PC-3 (cell line): ENCODE results near the gene FAM98C. TPM values are rescaled to one million over a fixed set of nuclear protein-coding genes. Genes with fewer than 3 reads are reported as not detected.

Source experiments
- ATAC-seq: fragments of 200-7000 bp; cut with Tn5 transposase; 2 replicates; pipeline ENCODE4 v1.9.1; 2020; ENCODE audit warnings: mild to moderate bottlenecking, moderate library complexity
- BruUV-seq: library from RNA; stranded (reverse); fragments of 400-500 nt; replicated peaks from 2 replicates; lab custom pipeline; 2021; lab: Mats Ljungman, UMichigan
- CTCF ChIA-PET: fragments of 300-600 bp; sonication (Branson Sonifier 250); formaldehyde crosslinking; loops from one replicate; lab custom pipeline; 2022; ENCODE audit warnings: antibody characterized with exemption; lab: Charles Lee
- POLR2A ChIA-PET: fragments of 300-600 bp; sonication (Branson Sonifier 250); formaldehyde crosslinking; loops from one replicate; lab custom pipeline; 2022; ENCODE audit warnings: antibody characterized with exemption; ENCODE audit not compliant: unreplicated experiment; lab: Charles Lee
- DNase-seq: peaks from one replicate; pipeline ENCODE4 v3.0.0-alpha.2; 2015
- H2AFZ ChIP-seq: fragments of 300-600 bp; sonication (generic); 2 replicates; pipeline ENCODE4 v1.6.0; 2016; ENCODE audit warnings: antibody characterized with exemption, low read length
- H3F3A ChIP-seq: fragments of 300-600 bp; sonication (generic); one replicate; pipeline ENCODE4 v1.6.0; 2017; ENCODE audit warnings: antibody characterized with exemption, low read length, control low read depth, mild to moderate bottlenecking; ENCODE audit not compliant: unreplicated experiment
- H3K27ac ChIP-seq: fragments of 300-600 bp; sonication (generic); 2 replicates; pipeline ENCODE4 v1.5.1; 2016; ENCODE audit warnings: mild to moderate bottlenecking, low read length
- H3K27me3 ChIP-seq: fragments of 300-600 bp; sonication (generic); 2 replicates; pipeline ENCODE4 v1.6.1; 2016; ENCODE audit warnings: low read length, mixed read lengths
- H3K36me3 ChIP-seq: fragments of 300-600 bp; sonication (generic); 2 replicates; pipeline ENCODE4 v1.6.1; 2016; ENCODE audit warnings: low read depth, mixed run types, low read length, mixed read lengths
- H3K4me1 ChIP-seq: fragments of 300-600 bp; sonication (generic); 2 replicates; pipeline ENCODE4 v1.5.1; 2016; ENCODE audit warnings: low read length; ENCODE audit not compliant: insufficient read depth
- H3K4me2 ChIP-seq: fragments of 300-600 bp; sonication (generic); 2 replicates; pipeline ENCODE4 v1.6.0; 2016; ENCODE audit warnings: low read length
- H3K4me3 ChIP-seq: fragments of 300-600 bp; sonication (generic); 2 replicates; pipeline ENCODE4 v1.5.1; 2016; ENCODE audit warnings: mild to moderate bottlenecking, low read length, mixed read lengths
- H3K79me2 ChIP-seq: fragments of 300-600 bp; sonication (generic); 2 replicates; pipeline ENCODE4 v1.6.1; 2017; ENCODE audit warnings: low read length, mixed read lengths
- H3K9ac ChIP-seq: fragments of 300-600 bp; sonication (generic); 2 replicates; pipeline ENCODE4 v1.6.0; 2016; ENCODE audit warnings: mild to moderate bottlenecking, low read length
- H3K9me2 ChIP-seq: fragments of 300-600 bp; sonication (generic); replicated peaks from 2 replicates; pipeline ENCODE4 v1.6.1; 2016; ENCODE audit warnings: mixed run types, low read length, mixed read lengths
- H3K9me3 ChIP-seq: fragments of 300-600 bp; sonication (generic); 2 replicates; pipeline ENCODE4 v1.6.1; 2016; ENCODE audit warnings: low read length, mixed read lengths
- H4K20me1 ChIP-seq: fragments of 300-600 bp; sonication (generic); 2 replicates; pipeline ENCODE4 v1.6.1; 2016; ENCODE audit warnings: low read length, mixed read lengths
- EZH2 ChIP-seq: fragments of 300-600 bp; sonication (generic); IDR thresholded peaks from one replicate; pipeline ENCODE4 v1.6.1; 2017; ENCODE audit warnings: antibody characterized with exemption, mild to moderate bottlenecking, low read length; ENCODE audit not compliant: unreplicated experiment
- EZH2phosphoT487 ChIP-seq: fragments of 300-600 bp; sonication (generic); IDR thresholded peaks from 2 replicates; pipeline ENCODE4 v1.6.1; 2018; ENCODE audit warnings: mild to moderate bottlenecking, antibody characterized with exemption, low read length, borderline replicate concordance
- intact Hi-C: fragments of 100-400 bp; cut with micrococcal nuclease; formaldehyde crosslinking; loops from 2 replicates; pipeline ENCODE4 v1.9.0; 2023
- total RNA-seq: library from RNA; depleted of rRNA; stranded (reverse); fragments of >200 nt; gene quantifications from 2 replicates; pipeline ENCODE4 v1.2.3, GENCODE V29; 2014
- TF ChIP-seq, protein P1 (sequence below): fragments of 300-600 bp; sonication (generic); conservative IDR thresholded peaks from 2 replicates; pipeline ENCODE4 v1.5.1; 2017; ENCODE audit warnings: antibody characterized with exemption, low read depth, mild to moderate bottlenecking, low read length

FAM98C gene
- total RNA-seq, 1 experiment from 2014 or later: 23.5 TPM

DNA sequence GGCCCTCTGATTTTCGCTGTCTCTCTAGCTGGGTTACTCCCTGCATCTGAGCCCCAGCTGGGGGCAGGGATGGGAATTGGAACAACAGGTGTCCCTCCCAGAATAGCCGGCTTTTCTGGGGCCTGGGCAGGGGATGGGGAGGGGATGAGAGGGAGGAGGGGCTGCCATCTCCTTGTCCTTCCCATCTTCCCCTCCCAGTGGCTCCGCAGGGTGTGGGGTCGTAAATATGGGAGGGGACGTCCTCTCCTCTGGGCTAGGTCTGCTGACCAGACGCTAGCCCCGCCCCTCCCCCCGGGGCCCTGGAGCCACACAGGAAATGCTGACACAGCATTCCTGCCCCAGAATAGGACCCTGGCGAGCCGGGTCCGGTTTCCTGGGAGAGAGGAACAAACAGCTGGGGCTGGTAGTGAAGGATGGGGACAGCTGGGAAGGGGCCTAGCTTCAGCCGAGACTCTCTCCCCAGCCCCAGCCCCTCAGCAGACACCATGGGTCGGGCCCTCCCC, 31.7 kb downstream of the FAM98C start:
- Histone ChIP-seq H3K9ac (no peak overlapping the region), H3K4me3 (no peak overlapping the region), H3K27me3 (no peaks in the 10 kb centered on the region), H3K36me3 (no peaks in the 10 kb centered on the region), H3K9me3 (no peaks in the 10 kb centered on the region), H2AFZ (no peak overlapping the region), H3K4me2 (no peak overlapping the region), H3K79me2 (no peaks in the 10 kb centered on the region), H3F3A (no peaks in the 10 kb centered on the region), H3K4me1 (no peaks in the 10 kb centered on the region), H3K27ac (no peak overlapping the region), H4K20me1 (no peaks in the 10 kb centered on the region), H3K9me2 (no peaks in the 10 kb centered on the region)
- DNase-seq (no peak), ATAC-seq (no peak)
- TF ChIP-seq, protein P1, sequence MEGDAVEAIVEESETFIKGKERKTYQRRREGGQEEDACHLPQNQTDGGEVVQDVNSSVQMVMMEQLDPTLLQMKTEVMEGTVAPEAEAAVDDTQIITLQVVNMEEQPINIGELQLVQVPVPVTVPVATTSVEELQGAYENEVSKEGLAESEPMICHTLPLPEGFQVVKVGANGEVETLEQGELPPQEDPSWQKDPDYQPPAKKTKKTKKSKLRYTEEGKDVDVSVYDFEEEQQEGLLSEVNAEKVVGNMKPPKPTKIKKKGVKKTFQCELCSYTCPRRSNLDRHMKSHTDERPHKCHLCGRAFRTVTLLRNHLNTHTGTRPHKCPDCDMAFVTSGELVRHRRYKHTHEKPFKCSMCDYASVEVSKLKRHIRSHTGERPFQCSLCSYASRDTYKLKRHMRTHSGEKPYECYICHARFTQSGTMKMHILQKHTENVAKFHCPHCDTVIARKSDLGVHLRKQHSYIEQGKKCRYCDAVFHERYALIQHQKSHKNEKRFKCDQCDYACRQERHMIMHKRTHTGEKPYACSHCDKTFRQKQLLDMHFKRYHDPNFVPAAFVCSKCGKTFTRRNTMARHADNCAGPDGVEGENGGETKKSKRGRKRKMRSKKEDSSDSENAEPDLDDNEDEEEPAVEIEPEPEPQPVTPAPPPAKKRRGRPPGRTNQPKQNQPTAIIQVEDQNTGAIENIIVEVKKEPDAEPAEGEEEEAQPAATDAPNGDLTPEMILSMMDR: no peak
- TF ChIP-seq EZH2phosphoT487 (no peak), EZH2 (no peak)
- ChIA-PET POLR2A (no interaction called here), CTCF (no interaction called here)
- intact Hi-C loops: no loop called here
- BruUV-seq: no TSS peak

GRCh38 chr19:38437295-38437694, 34.4 kb downstream of the FAM98C start:
- no peaks in the 10 kb centered on the region for H3F3A ChIP-seq
- H3K9me3 ChIP-seq: no peaks in the 10 kb centered on the region
- no peaks in the 10 kb centered on the region for H3K36me3 ChIP-seq
- POLR2A ChIA-PET: no interaction called here
- no peak overlapping the region for H2AFZ ChIP-seq
- BruUV-seq: no TSS peak
- TF ChIP-seq EZH2: no peak
- TF ChIP-seq, protein P1: no peak
- ATAC-seq: no peak
- H3K4me2 ChIP-seq: no peak overlapping the region
- no peaks in the 10 kb centered on the region for H3K9me2 ChIP-seq
- no peaks in the 10 kb centered on the region for H4K20me1 ChIP-seq
- no peak overlapping the region for H3K4me3 ChIP-seq
- H3K9ac ChIP-seq: no peak overlapping the region
- DNase-seq: no peak
- no peaks in the 10 kb centered on the region for H3K79me2 ChIP-seq
- no peaks in the 10 kb centered on the region for H3K4me1 ChIP-seq
- H3K27ac ChIP-seq: no peak overlapping the region
- CTCF ChIA-PET: no interaction called here
- no peaks in the 10 kb centered on the region for H3K27me3 ChIP-seq
- intact Hi-C loops: no loop called here

DNA sequence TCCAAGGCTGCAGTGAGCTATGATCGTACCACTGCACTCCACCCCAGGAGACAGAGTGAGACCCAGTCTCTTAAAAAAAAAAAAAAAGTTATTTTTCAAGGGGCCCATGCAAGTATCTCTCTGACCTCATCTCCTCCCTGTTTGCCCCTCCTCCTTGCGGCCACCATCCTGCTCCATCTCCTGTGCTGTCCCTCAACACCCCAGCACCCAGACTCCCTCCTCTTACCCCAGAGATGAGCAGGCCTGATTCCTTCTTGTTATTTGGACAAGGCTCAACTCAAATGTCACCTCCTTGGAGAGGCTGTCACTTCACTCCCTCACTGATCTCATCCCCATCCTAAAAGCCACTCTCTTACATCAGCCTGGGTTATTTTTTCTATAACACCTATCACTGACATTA, 35.0 kb downstream of the FAM98C start:
- H4K20me1 ChIP-seq: no peaks in the 10 kb centered on the region
- H3K4me1 ChIP-seq: no peaks in the 10 kb centered on the region
- ATAC-seq (no peak), DNase-seq (no peak)
- H3K27me3 ChIP-seq: no peaks in the 10 kb centered on the region
- no peak overlapping the region for H3K4me2 ChIP-seq
- H3K36me3 ChIP-seq: no peaks in the 10 kb centered on the region
- intact Hi-C loops: no loop called here
- H3K27ac ChIP-seq: no peak overlapping the region
- POLR2A ChIA-PET: no interaction called here
- H3K9me2 ChIP-seq: no peaks in the 10 kb centered on the region
- CTCF ChIA-PET: no interaction called here
- H3K4me3 ChIP-seq: no peak overlapping the region
- H3K9me3 ChIP-seq: no peaks in the 10 kb centered on the region
- BruUV-seq: no TSS peak
- TF ChIP-seq EZH2phosphoT487 (no peak), EZH2 (no peak)
- TF ChIP-seq, protein P1: no peak
- H3F3A ChIP-seq: no peaks in the 10 kb centered on the region
- H2AFZ ChIP-seq: no peak overlapping the region
- no peaks in the 10 kb centered on the region for H3K79me2 ChIP-seq
- no peak overlapping the region for H3K9ac ChIP-seq
